SKM-1 (cell line): Measurements from ENCODE around the gene MYB.
A peak's percentile ranks its signal among the peaks of the same experiment; 100 is the strongest.
"Not testable (repeated sequence)": the region's sequence is repeated elsewhere in the genome, so short reads cannot be mapped to it uniquely, and the experiment has no call there.

Source experiments
- DNase-seq: peaks from one replicate; lab custom pipeline; 2025; ENCODE audit not compliant: unreplicated experiment; lab: John Stamatoyannopoulos, UW

Gene MYB

GRCh38 chr6:135180542-135181332, at the start of gene MYB:
Gene MYB, plus strand, starts transcription at chr6:135181308. Its CDS starts 206 bp downstream, at chr6:135181514.
- DNase-seq = peak; percentile 54

GRCh38 chr6:135132776-135133175, 48.3 kb upstream of the MYB start:
- no peak for DNase-seq

GRCh38 chr6:135135835-135136234, 45.3 kb upstream of the MYB start:
- no peak for DNase-seq

- DNase-seq = no peak
These were observed 43.3 kb upstream of the MYB start for GRCh38 chr6:135137826-135138225.

GRCh38 chr6:135141182-135141581, 39.9 kb upstream of the MYB start:
- DNase-seq = no peak

GRCh38 chr6:135141728-135142127, 39.4 kb upstream of the MYB start:
- DNase-seq = no peak

- not testable (repeated sequence) for DNase-seq
These were observed 38.9 kb upstream of the MYB start for GRCh38 chr6:135142232-135142631.

- no peak for DNase-seq
These were observed 36.4 kb upstream of the MYB start for GRCh38 chr6:135144673-135145062.

GRCh38 chr6:135145063-135145800, 35.9 kb upstream of the MYB start:
- no peak for DNase-seq

GRCh38 chr6:135146162-135146934, 34.8 kb upstream of the MYB start:
- no peak for DNase-seq

GRCh38 chr6:135147637-135148592, 33.2 kb upstream of the MYB start:
- DNase-seq = no peak

GRCh38 chr6:135148889-135149288, 32.2 kb upstream of the MYB start:
- DNase-seq = no peak

- DNase-seq = peak; percentile 45
These were observed 31.7 kb upstream of the MYB start for GRCh38 chr6:135149376-135149775.

GRCh38 chr6:135150481-135150880, 30.6 kb upstream of the MYB start:
- DNase-seq = not testable (repeated sequence)

- not testable (repeated sequence) for DNase-seq
These were observed 27.0 kb upstream of the MYB start for GRCh38 chr6:135154125-135154524.

- DNase-seq = no peak
These were observed 22.7 kb upstream of the MYB start for GRCh38 chr6:135158397-135158796.

GRCh38 chr6:135159531-135159930, 21.6 kb upstream of the MYB start:
- no peak for DNase-seq

- DNase-seq = no peak
These were observed 19.4 kb upstream of the MYB start for GRCh38 chr6:135161411-135162395.
